B cell (primary cell): Measurements from ENCODE around the gene BLOC1S3. TPM values are rescaled to one million over a fixed set of nuclear protein-coding genes. Genes with fewer than 3 reads are reported as not detected.

Source experiments
- ATAC-seq: fragments of 200-7000 bp; cut with Tn5 transposase; one replicate; pipeline ENCODE4 v1.10.0; 2021; ENCODE audit warnings: low read depth, mild to moderate bottlenecking, moderate number of reproducible peaks, moderate library complexity
- CTCF ChIA-PET: fragments of 350-600 bp; sonication (Branson Sonifier 250); formaldehyde crosslinking; loops from one replicate; lab custom pipeline; 2021; ENCODE audit warnings: antibody characterized with exemption, inconsistent platforms; lab: Charles Lee
- POLR2A ChIA-PET: fragments of 350-600 bp; sonication (Branson Sonifier 250); formaldehyde crosslinking; loops from one replicate; lab custom pipeline; 2021; ENCODE audit warnings: antibody characterized with exemption; lab: Charles Lee
- DNase-seq: peaks from one replicate; pipeline ENCODE4 v3.0.0; 2013
- H2AFZ ChIP-seq: 2 replicates; pipeline ENCODE4 v1.6.1; 2012; ENCODE audit warnings: mild to moderate bottlenecking, low read depth, low read length; ENCODE audit not compliant: insufficient read depth, poor library complexity, severe bottlenecking
- H3K27ac ChIP-seq, 2 donors: 1 replicate in 1 of 2; 2 replicates in 1 of 2; pipeline ENCODE4 v1.5.1; 2012 to 2013; ENCODE audit warnings: low read length in 2 of 2, mild to moderate bottlenecking in 2 of 2, moderate library complexity in 1 of 2
- H3K27me3 ChIP-seq, 4 experiments: fragments of 200-600 bp in 1 of 4; sonication (generic) in 1 of 4; replicated peaks in 1 of 4; 1 replicate in 2 of 4; 2 replicates in 2 of 4; pipeline versions ENCODE4 v1.6.1 to v1.7.0; 2013 to 2016; ENCODE audit warnings: low read length in 3 of 4, mild to moderate bottlenecking in 2 of 4, mixed read lengths in 1 of 4, moderate library complexity in 1 of 4; ENCODE audit not compliant: insufficient read depth in 4 of 4, control insufficient read depth in 3 of 4; ENCODE audit errors: control extremely low read depth in 1 of 4
- H3K36me3 ChIP-seq, 2 experiments: replicated peaks in 1 of 2; 1 replicate in 1 of 2; 2 replicates in 1 of 2; pipeline versions ENCODE4 v1.6.1 to v1.7.1; 2013; ENCODE audit warnings: low read length in 1 of 2; ENCODE audit not compliant: insufficient read depth in 2 of 2, control insufficient read depth in 1 of 2; ENCODE audit errors: control extremely low read depth in 1 of 2, extremely low read depth in 1 of 2
- H3K4me1 ChIP-seq, 2 donors: fragments of 200-600 bp in 1 of 2; sonication (generic) in 1 of 2; 1 replicate in 1 of 2; 2 replicates in 1 of 2; pipeline versions ENCODE4 v1.5.1 to v1.6.1; 2013 to 2017; ENCODE audit warnings: low read length in 2 of 2; ENCODE audit not compliant: control insufficient read depth in 2 of 2, insufficient read depth in 2 of 2
- H3K4me2 ChIP-seq: replicated peaks from 2 replicates; pipeline ENCODE3; 2012; ENCODE audit warnings: mild to moderate bottlenecking, low read depth, low read length; ENCODE audit not compliant: poor library complexity, severe bottlenecking
- H3K4me3 ChIP-seq, 5 experiments: fragments of 200-600 bp in 1 of 5; sonication (generic) in 1 of 5; 1 replicate in 3 of 5; 2 replicates in 2 of 5; pipeline versions ENCODE4 v1.5.1 to v1.7.0; 2011 to 2016; ENCODE audit warnings: low read length in 4 of 5, mild to moderate bottlenecking in 4 of 5, low read depth in 2 of 5, control low read depth in 1 of 5, moderate library complexity in 1 of 5; ENCODE audit not compliant: insufficient read depth in 1 of 5; ENCODE audit errors: control extremely low read depth in 1 of 5, extremely low read depth in 1 of 5
- H3K79me2 ChIP-seq: fragments of 200-600 bp; sonication (generic); one replicate; pipeline ENCODE4 v1.6.0; 2016; ENCODE audit warnings: low read length; ENCODE audit not compliant: control insufficient read depth, insufficient read depth
- H3K9ac ChIP-seq: fragments of 200-600 bp; sonication (generic); 2 replicates; pipeline ENCODE4 v1.6.1; 2017; ENCODE audit warnings: mild to moderate bottlenecking, low read length, moderate library complexity
- H3K9me3 ChIP-seq, 3 donors: one replicate each; pipeline versions ENCODE4 v1.6.1 to v1.7.1; 2013; ENCODE audit warnings: low read length in 2 of 3; ENCODE audit not compliant: control insufficient read depth in 2 of 3, insufficient read depth in 1 of 3; ENCODE audit errors: control extremely low read depth in 1 of 3
- H4K20me1 ChIP-seq: 2 replicates; pipeline ENCODE4 v1.6.0; 2012; ENCODE audit warnings: mild to moderate bottlenecking, low read length; ENCODE audit not compliant: insufficient read depth, control insufficient read depth, poor library complexity, severe bottlenecking
- H3K27ac Mint-ChIP-seq: one replicate; pipeline ENCODE4 v1.8.0; 2021; ENCODE audit warnings: mixed read lengths
- H3K27me3 Mint-ChIP-seq: one replicate; pipeline ENCODE4 v1.8.0; 2021; ENCODE audit warnings: mixed read lengths
- H3K4me1 Mint-ChIP-seq: one replicate; pipeline ENCODE4 v1.8.0; 2021; ENCODE audit warnings: mixed read lengths
- H3K4me3 Mint-ChIP-seq: one replicate; pipeline ENCODE4 v1.8.0; 2021; ENCODE audit warnings: mixed read lengths
- H3K9me3 Mint-ChIP-seq: one replicate; pipeline ENCODE4 v1.8.0; 2022; ENCODE audit warnings: mixed read lengths; ENCODE audit not compliant: insufficient read depth
- CTCF ChIP-seq: fragments of 200-600 bp; IDR thresholded peaks from one replicate; pipeline ENCODE4 v1.8.0; 2022; ENCODE audit warnings: antibody characterized with exemption, mild to moderate bottlenecking
- EZH2 ChIP-seq: IDR thresholded peaks from 2 replicates; pipeline ENCODE4 v1.6.1; 2012; ENCODE audit warnings: borderline replicate concordance, low read depth, mild to moderate bottlenecking, moderate library complexity, low read length; ENCODE audit not compliant: insufficient read depth, poor library complexity, severe bottlenecking
- WGBS: methylation state at CpG from one replicate; pipeline ENCODE4 v1.1.5; 2013; ENCODE audit warnings: missing lambda C conversion rate; ENCODE audit not compliant: insufficient coverage; 5-methylcytosine and 5-hydroxymethylcytosine counted together
- intact Hi-C: fragments of 100-400 bp; cut with micrococcal nuclease; formaldehyde crosslinking; loops from one replicate; pipeline ENCODE4 v1.10.0; 2022
- polyA plus RNA-seq: library from polyadenylated mRNA; depleted of rRNA; stranded (reverse); fragments of >200 nt; gene quantifications from 2 replicates; pipeline ENCODE4 v1.2.3, GENCODE V29; 2012
- total RNA-seq, 2 donors: library from RNA; stranded (reverse); fragments of 120-200 nt in 1 of 2; gene quantifications; 1 replicate in 1 of 2; 2 replicates in 1 of 2; pipeline versions ENCODE4 v1.2.3 to v1.2.4, GENCODE V29; 2013 to 2022

BLOC1S3 gene
- total and polyA plus RNA-seq, 2 donors (not counting 1 experiment from before 2014, with no cell fraction given), result 7.2 to 21.1 TPM

- TF ChIP-seq CTCF (no peak), EZH2 (no peak)
- Mint-ChIP-seq H3K9me3 (no peaks in the 10 kb centered on the region), H3K27me3 (peaks cover 35% of the 10 kb centered on the region), H3K4me3 (no peak overlapping the region), H3K4me1 (peaks cover 3% of the 10 kb centered on the region), H3K27ac (no peak overlapping the region)
- H3K4me3 ChIP-seq, result no peak overlapping the region
- no peaks in the 10 kb centered on the region for H3K9me3 ChIP-seq
- intact Hi-C loops, result no loop called here
- no peaks in the 10 kb centered on the region for H3K79me2 ChIP-seq
- DNase-seq (no peak), ATAC-seq (no peak)
- H3K4me1 ChIP-seq, result no peaks in the 10 kb centered on the region
- peaks cover 0 to 33% (median 8%) of the 10 kb centered on the region in 4 experiments for H3K27me3 ChIP-seq
- no peak overlapping the region for H3K27ac ChIP-seq
- no peak overlapping the region for H2AFZ ChIP-seq
- ChIA-PET POLR2A (no interaction called here), CTCF (no interaction called here)
- H3K4me2 ChIP-seq, result no peak overlapping the region
- no peaks in the 10 kb centered on the region for H4K20me1 ChIP-seq
- no peak overlapping the region for H3K9ac ChIP-seq
- WGBS, result 72% methylated on average over 4 of the region's 4 CpGs
- no peaks in the 10 kb centered on the region for H3K36me3 ChIP-seq
Measured at GRCh38 chr19:45218426-45218825, 39.8 kb downstream of the BLOC1S3 start.

GRCh38 chr19:45218911-45219743, 40.5 kb downstream of the BLOC1S3 start:
- no peaks in the 10 kb centered on the region for H3K9me3 ChIP-seq
- H4K20me1 ChIP-seq, result no peaks in the 10 kb centered on the region
- H3K27ac Mint-ChIP-seq, result no peak overlapping the region
- TF ChIP-seq EZH2 (no peak), CTCF (no peak)
- ChIA-PET CTCF (interaction anchor here (0.6 to 0.7 kb wide), 2 partner anchors 116 to 918 kb away, joined by 3 read pairs; no protein-coding TSS in a partner anchor), POLR2A (no interaction called here)
- H3K4me1 ChIP-seq, result no peaks in the 10 kb centered on the region
- no peak overlapping the region for H2AFZ ChIP-seq
- no peak overlapping the region for H3K9ac ChIP-seq
- no peak overlapping the region for H3K27ac ChIP-seq
- H3K9me3 Mint-ChIP-seq, result no peaks in the 10 kb centered on the region
- peaks cover 3% of the 10 kb centered on the region for H3K4me1 Mint-ChIP-seq
- H3K4me2 ChIP-seq, result no peak overlapping the region
- ATAC-seq (no peak), DNase-seq (no peak)
- H3K4me3 Mint-ChIP-seq, result no peak overlapping the region
- no peaks in the 10 kb centered on the region for H3K79me2 ChIP-seq
- WGBS, result 100% methylated on average over 6 of the region's 18 CpGs
- no peak overlapping the region for H3K4me3 ChIP-seq
- no peaks in the 10 kb centered on the region for H3K36me3 ChIP-seq
- intact Hi-C loops, result no loop called here
- peaks cover 32% of the 10 kb centered on the region for H3K27me3 Mint-ChIP-seq
- H3K27me3 ChIP-seq, result peaks cover 0 to 33% (median 8%) of the 10 kb centered on the region in 4 experiments
